Right lobe of liver (tissue), 6 donors: ENCODE measurements around the gene MAPKAP1. TPM values are rescaled to one million over a fixed set of nuclear protein-coding genes. Genes with fewer than 3 reads are reported as not detected.

Experiments
- ATAC-seq, 4 donors: fragments of 200-7000 bp; cut with Tn5 transposase; one replicate each; pipeline ENCODE4 v1.9.1; 2020; ENCODE audit warnings: mild to moderate bottlenecking in 4 of 4, moderate library complexity in 4 of 4
- DNase-seq, 3 donors: peaks; one replicate each; pipeline ENCODE4 v3.0.0-alpha.2; 2020
- H3K27ac ChIP-seq, 3 donors: fragments of 200-600 bp; one replicate each; pipeline ENCODE4 v1.8.0; 2022
- H3K27me3 ChIP-seq, 2 donors: fragments of 200-600 bp; one replicate each; pipeline ENCODE4 v1.8.0; 2022
- H3K36me3 ChIP-seq, 4 donors: fragments of 200-600 bp; sonication (generic) in 1 of 4; one replicate each; pipeline versions ENCODE4 v1.5.1 to v1.8.0; 2017 to 2022; ENCODE audit warnings: control low read depth in 1 of 4
- H3K4me1 ChIP-seq, 4 donors: fragments of 200-600 bp; sonication (generic) in 1 of 4; one replicate each; pipeline versions ENCODE4 v1.5.1 to v1.8.0; 2017 to 2022; ENCODE audit warnings: control low read depth in 1 of 4
- H3K4me3 ChIP-seq, 3 donors: fragments of 200-600 bp; one replicate each; pipeline ENCODE4 v1.8.0; 2022
- H3K9me3 ChIP-seq, 4 donors: fragments of 200-600 bp; sonication (generic) in 1 of 4; one replicate each; pipeline versions ENCODE4 v1.5.1 to v1.8.0; 2017 to 2022; ENCODE audit warnings: control low read depth in 1 of 4
- CTCF ChIP-seq, 4 donors: fragments of 200-600 bp in 3 of 4; fragments of 450-650 bp in 1 of 4; IDR thresholded peaks; one replicate each; pipeline versions ENCODE4 v1.5.1 to v1.8.0; 2016 to 2022; ENCODE audit warnings: antibody characterized with exemption in 4 of 4, mild to moderate bottlenecking in 2 of 4
- POLR2A ChIP-seq: fragments of 450-650 bp; IDR thresholded peaks from one replicate; pipeline ENCODE4 v1.6.1; 2017; ENCODE audit warnings: antibody characterized with exemption, mild to moderate bottlenecking
- WGBS: methylation state at CpG from one replicate; pipeline ENCODE4 v1.1.6; 2018; ENCODE audit warnings: low coverage, low lambda C conversion rate; ENCODE audit not compliant: insufficient coverage; ENCODE audit errors: missing lambda C conversion rate; 5-methylcytosine and 5-hydroxymethylcytosine counted together
- intact Hi-C, 2 donors: fragments of 100-400 bp; cut with DNase I; formaldehyde crosslinking; loops; one replicate each; pipeline versions ENCODE4 v1.11.2 to v1.14.1; 2022
- total RNA-seq, 6 experiments: library from RNA; depleted of rRNA in 2 of 6; stranded (reverse); fragments of >200 nt in 2 of 6; fragmentation: NEBNext Ultra II Directional in 3 of 6; extraction: Animal tissue kit (Norgen Biotek cat#: 25700) in 3 of 6; gene quantifications; one replicate each; pipeline versions ENCODE4 v1.1.0 to v1.2.4, GENCODE V29; 2016 to 2023
- donor health status: DM: no; HTN: yes; CAD: no.
- donor health status: DM: no; HTN: no; CAD: no.
- donor health status: DM: no; HTN: no; CAD: no.
- donor health status: DM: no; HTN: yes; CAD: no.
- donor health status: DM: no; HTN: yes; CAD: no.

MAPKAP1 gene
- total RNA-seq, 6 experiments from 2014 or later: 29.6 to 53.2 (median 48.3) TPM

GRCh38 chr9:125748446-125749099, 41.6 kb upstream of the MAPKAP1 start:
- 26% methylated on average over 18 of the region's 30 CpGs for WGBS
- H3K27ac ChIP-seq: peak overlapping the region; percentile 33 to 74 (median 68)

GRCh38 chr9:125747765-125748445, 40.9 kb upstream of the MAPKAP1 start:
- Histone ChIP-seq H3K4me1 (peaks cover 0 to 28% (median 10%) of the 10 kb centered on the region in 4 donors), H3K27me3 (no peaks in the 10 kb centered on the region), H3K9me3 (no peaks in the 10 kb centered on the region), H3K36me3 (no peaks in the 10 kb centered on the region), H3K27ac (peak overlapping the region; percentile 33 to 74 (median 68)), H3K4me3 (peak overlapping the region; percentile 66 to 81 (median 79))
- DNase-seq: peak; percentile 64 to 76 (median 64)
- WGBS: 4% methylated on average over 11 of the region's 88 CpGs
- intact Hi-C loops: no loop called here
- TF ChIP-seq POLR2A (peak; percentile 21), CTCF (IDR thresholded peaks at IDR 0.05) (no peak)
- ATAC-seq: peak in 3 of 4 donors; percentile 3 to 7 (median 4)

More at GRCh38 chr9:125748446-125749099, 41.6 kb upstream of the MAPKAP1 start:
- TF ChIP-seq POLR2A: no peak
- TF ChIP-seq CTCF (IDR thresholded peaks at IDR 0.05): no peak
- Histone ChIP-seq H3K4me1 (peaks cover 0 to 28% (median 10%) of the 10 kb centered on the region in 4 donors), H3K9me3 (no peaks in the 10 kb centered on the region), H3K4me3 (peak overlapping the region; percentile 66 to 81 (median 79)), H3K36me3 (no peaks in the 10 kb centered on the region), H3K27me3 (no peaks in the 10 kb centered on the region)
- DNase-seq (peak in 1 of 3 donors; percentile 29), ATAC-seq (no peak)
- intact Hi-C loops: no loop called here

- intact Hi-C loops: no loop called here
- Histone ChIP-seq H3K9me3 (no peaks in the 10 kb centered on the region), H3K27me3 (no peaks in the 10 kb centered on the region), H3K27ac (peak within 1 kb of the TSS; percentile 33 to 74 (median 68)), H3K4me1 (peaks cover 0 to 28% (median 10%) of the 10 kb centered on the region in 4 donors), H3K36me3 (no peaks in the 10 kb centered on the region), H3K4me3 (peak within 1 kb of the TSS; percentile 66 to 81 (median 79))
- WGBS: no CpG with 5 or more reads among the region's 107 CpGs
- TF ChIP-seq CTCF (IDR thresholded peaks at IDR 0.05): no peak
- no peak for TF ChIP-seq POLR2A
- ATAC-seq (peak in 3 of 4 donors; percentile 0 to 9 (median 2)), DNase-seq (peak; percentile 68 to 74 (median 72))
These were observed 40.2 kb upstream of the MAPKAP1 start, which contains the start of gene PBX3 for GRCh38 chr9:125747053-125747764. Gene PBX3, plus strand, starts transcription at chr9:125747373.

GRCh38 chr9:125746774-125747052, 39.7 kb upstream of the MAPKAP1 start:
- peak overlapping the region in 2 of 3 donors; percentile 42 to 68 for H3K27ac ChIP-seq
- H3K4me1 ChIP-seq: peaks cover 0 to 28% (median 8%) of the 10 kb centered on the region in 4 donors
- H3K27me3 ChIP-seq: no peaks in the 10 kb centered on the region
- no CpG with 5 or more reads among the region's 46 CpGs for WGBS
- peak overlapping the region; percentile 55 to 79 (median 60) for H3K4me3 ChIP-seq
- no peak for TF ChIP-seq POLR2A
- no peak for TF ChIP-seq CTCF (IDR thresholded peaks at IDR 0.05)
- no peak for ATAC-seq
- no peak for DNase-seq
- intact Hi-C loops: no loop called here
- no peaks in the 10 kb centered on the region for H3K36me3 ChIP-seq
- H3K9me3 ChIP-seq: no peaks in the 10 kb centered on the region
